GM18873 (cell line): ENCODE results near the gene MINK1.
"Not testable (repeated sequence)": the region's sequence is repeated elsewhere in the genome, so short reads cannot be mapped to it uniquely, and the experiment has no call there.

ENCODE experiments used
- ATAC-seq: cut with Tn5 transposase; IDR thresholded peaks from one replicate; pipeline ENCODE4 v1.9.1; 2021; ENCODE audit warnings: mild to moderate bottlenecking, moderate library complexity, moderate number of reproducible peaks; ENCODE audit not compliant: unreplicated experiment, low FRiP score

Gene MINK1

DNA sequence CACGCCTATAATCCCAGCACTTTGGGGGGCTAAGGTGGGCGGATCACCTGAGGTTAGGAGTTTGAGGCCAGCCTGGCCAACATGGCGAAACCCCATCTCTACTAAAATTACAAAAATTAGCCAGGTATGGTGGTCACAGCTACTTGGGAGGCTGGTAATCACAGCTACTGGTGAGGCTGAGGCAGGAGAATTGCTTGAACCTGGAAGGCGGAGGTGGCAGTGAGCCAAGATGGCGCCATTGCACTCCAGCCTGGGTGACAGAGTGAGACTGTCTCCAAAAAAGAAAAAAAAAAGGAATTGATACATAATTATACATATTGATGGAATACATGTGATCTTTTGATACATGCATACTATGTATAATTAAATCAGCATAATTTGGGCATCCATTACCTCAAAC, 34.4 kb downstream of the MINK1 start:
- ATAC-seq: not testable (repeated sequence)

DNA sequence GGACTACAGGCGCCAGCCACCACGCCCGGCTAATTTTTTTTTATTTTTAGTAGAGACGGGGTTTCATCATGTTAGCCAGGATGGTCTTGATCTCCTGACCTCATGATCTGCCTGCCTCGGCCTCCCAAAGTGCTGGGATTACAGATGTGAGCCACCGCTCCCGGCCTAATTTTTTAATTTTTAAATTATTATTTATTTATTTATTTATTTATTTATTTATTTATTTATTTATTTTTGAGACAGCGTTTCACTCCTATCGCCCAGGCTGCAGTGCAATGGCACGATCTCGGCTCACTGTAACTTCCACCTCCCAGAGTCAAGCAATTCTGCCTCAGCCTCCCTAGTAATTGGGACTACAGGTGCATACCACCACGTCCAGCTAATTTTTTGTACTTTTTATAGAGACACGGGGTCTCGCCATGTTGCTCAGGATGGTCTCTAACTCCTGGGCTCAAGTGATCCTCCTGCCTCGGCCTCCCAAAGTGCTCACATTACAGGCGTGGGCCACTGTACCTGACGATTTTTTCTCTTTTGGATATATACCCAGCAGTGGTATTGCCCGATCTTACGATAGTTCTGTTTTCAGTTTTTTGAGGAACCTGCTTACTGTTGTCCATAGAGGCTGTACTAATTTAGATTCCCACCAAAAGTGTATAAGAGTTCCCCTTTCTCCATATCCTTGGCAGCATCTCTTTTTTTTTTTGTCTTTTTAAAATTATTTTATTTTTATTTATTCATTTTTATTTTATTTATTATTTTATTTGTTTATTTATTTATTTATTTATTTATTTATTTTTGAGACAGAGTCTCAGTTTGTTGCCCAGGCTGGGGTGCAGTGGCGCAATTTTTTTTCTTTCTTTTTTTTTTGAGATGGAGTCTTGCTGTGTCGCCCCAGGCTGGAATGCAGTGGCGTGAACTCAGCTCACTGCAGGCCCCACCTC, 36.2 kb downstream of the MINK1 start:
- not testable (repeated sequence) for ATAC-seq

DNA sequence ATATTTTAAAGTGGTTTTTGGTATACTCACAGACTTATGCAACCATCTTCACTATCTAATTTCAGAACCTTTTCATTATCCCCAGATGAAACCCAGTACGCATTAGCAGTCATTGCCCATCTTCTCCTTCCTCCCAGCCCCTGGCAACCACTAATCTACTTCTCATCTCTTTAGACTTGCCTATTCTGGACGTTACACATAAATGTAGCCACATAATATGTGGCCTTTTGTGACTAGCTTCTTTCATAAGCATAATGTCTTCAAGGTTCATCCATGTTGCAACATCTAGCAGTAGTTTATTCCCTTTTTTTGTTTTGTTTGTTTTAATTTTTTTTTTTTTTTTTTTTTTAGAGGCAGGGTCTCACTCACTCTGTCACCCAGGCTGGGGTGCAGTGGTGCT, 37.7 kb downstream of the MINK1 start:
- no peak for ATAC-seq

DNA sequence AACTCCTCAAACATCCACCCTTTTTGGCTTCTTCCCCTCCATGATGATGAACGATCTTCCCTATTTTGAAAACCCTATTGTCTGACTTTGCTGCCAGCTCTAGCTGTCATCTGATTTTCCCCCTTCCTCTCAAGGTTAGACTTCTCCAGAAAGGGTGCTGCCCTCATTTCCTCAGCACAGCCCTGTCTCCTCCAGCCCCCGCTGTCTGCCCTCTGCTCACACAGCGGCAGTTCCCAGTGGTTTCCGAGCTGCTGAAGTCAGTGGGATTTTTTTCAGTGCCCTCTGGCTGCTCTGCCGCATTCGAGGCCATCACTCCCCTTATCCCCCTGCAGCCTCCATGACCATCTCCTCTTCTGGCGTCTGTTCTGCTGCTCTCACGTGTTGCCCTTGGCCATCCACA, 39.6 kb downstream of the MINK1 start:
- no peak for ATAC-seq

DNA sequence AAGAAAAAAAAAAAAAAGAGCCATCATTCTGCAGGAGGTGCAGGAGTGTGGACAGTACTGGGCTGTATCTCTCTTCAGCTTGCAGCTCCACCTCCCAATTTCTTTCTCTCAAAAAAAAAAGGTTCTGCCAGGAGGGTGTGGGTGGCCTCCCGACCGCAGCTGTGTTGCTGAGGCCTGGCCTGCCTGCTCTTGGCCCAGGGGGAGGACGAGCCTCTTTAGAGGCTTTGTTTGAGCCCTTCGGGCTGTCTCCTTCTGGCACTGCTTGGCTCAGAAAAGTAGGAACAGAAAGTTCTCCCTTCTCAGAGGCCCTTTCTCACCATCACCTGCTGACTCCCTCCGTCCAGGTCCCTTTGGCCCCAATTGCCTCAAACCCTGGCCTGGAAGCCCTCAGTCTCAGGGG, 43.9 kb downstream of the MINK1 start:
- ATAC-seq: no peak

DNA sequence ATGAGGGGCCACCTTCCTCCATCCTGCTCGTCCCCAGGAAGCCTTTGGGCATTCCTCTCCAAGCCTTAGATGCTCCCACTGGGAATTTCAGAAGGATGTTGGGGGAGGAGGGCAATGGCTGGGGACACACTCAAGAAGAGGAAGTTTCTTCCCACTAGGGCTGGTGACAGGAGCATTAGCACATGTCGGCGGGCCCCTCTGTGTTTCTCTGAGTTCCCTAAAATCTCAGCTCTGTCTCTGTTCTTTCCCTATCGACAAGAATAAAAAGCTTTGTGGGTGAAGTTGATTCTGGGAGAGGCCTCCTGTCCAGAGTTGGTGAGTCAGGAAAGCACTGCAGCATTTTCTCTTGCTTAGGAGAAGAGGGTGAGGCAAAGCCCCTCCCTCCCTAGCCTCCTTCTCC, 46.5 kb downstream of the MINK1 start:
- no peak for ATAC-seq

DNA sequence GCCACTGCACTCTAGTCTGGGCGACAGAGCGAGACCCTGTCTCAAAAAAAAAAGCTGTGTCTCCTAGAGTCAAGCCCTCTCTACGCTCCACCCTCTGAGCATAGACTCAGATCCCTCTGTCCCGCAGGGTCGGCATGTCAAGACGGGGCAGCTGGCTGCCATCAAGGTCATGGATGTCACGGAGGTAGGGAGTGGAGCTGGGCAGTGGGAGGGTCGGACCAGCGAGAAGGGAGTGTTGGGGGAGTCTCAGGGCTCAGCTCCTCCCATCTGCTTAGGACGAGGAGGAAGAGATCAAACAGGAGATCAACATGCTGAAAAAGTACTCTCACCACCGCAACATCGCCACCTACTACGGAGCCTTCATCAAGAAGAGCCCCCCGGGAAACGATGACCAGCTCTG, 47.7 kb downstream of the MINK1 start:
- ATAC-seq: no peak

DNA sequence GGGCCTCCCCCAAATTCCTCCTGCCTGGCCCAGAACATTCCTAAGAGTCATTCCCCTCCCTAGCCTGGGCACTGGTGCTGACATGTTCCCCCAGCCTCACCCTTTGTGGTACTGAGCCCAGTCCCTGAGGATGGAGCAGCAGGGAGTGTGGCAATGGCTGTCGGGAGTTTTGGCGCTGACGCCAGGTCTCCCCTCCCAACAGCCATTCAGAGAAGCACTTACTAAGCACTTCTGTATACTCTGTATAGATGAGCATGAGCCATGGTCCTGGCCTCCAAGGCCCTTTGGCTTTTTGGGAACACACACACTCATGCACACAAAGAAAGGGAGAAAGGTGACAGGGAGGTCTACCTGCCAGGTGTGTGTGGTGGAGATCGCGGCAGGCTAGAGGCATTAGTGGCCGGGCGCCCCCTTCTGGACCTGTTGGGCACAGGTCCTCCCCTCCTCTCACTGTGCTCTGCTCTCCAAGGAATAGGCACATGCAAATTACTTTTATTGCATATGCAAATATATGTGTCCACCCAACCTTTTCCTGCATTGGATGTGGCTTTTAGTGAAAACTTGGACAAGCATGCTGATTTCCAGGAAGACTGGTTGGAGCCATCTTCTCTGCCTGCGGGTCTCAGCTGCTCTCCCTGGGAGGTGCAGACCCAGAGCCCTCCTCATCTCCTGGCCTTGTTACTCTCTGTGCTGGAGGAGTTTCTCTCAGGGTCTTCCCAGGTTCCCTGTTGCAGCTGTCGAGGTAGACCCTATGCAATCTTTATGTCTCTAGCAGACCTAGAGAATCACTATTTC, 48.8 kb downstream of the MINK1 start:
- ATAC-seq: no peak

DNA sequence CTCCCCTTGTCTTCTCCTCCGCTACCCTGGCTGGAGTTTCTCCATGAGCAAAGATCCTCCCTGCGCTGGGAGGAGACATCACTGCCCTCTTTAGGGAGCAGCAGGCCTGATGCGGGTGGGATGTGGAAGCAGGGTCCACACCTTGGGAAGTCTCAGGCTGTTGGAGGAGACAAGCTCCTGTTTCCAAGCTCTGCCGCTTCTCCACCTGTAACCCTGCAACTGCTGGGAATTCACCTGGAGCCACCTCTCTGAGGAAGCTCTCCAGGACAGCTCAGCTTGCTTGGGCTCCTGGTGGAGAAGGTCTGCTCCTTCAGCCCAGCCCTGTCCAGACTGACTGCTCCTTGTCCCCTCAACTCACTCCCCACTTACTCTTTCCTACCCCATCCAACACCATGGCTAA, 51.3 kb downstream of the MINK1 start:
- ATAC-seq: no peak

DNA sequence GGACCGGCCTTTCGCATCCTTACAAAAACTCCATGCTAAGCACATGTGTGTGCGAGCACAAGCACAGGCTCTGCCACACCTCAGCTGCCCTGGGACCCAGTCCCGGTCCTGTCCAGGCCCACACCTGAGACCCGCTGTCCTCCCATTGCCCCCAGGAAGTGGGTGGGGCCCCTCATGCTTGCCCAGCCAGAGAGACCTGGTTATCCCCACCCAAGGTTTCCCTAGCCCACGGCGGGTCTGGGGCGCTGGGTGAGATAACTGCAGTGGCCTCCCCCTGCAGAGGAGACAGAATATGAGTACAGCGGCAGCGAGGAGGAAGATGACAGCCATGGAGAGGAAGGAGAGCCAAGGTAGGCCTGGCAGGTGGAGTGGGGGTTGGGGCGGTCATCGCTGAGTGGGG, 53.7 kb downstream of the MINK1 start:
- no peak for ATAC-seq

DNA sequence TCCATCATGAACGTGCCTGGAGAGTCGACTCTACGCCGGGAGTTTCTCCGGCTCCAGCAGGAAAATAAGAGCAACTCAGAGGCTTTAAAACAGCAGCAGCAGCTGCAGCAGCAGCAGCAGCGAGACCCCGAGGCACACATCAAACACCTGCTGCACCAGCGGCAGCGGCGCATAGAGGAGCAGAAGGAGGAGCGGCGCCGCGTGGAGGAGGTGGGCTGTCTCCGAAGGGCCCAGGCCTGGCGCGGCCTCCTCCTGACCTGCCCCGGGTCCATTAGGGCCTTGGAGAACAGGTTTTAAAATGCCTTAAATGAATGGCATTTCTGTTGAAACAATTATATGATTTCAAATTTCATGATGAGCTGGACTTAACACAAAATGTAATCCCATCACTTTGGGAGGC, 54.4 kb downstream of the MINK1 start:
- ATAC-seq: no peak

DNA sequence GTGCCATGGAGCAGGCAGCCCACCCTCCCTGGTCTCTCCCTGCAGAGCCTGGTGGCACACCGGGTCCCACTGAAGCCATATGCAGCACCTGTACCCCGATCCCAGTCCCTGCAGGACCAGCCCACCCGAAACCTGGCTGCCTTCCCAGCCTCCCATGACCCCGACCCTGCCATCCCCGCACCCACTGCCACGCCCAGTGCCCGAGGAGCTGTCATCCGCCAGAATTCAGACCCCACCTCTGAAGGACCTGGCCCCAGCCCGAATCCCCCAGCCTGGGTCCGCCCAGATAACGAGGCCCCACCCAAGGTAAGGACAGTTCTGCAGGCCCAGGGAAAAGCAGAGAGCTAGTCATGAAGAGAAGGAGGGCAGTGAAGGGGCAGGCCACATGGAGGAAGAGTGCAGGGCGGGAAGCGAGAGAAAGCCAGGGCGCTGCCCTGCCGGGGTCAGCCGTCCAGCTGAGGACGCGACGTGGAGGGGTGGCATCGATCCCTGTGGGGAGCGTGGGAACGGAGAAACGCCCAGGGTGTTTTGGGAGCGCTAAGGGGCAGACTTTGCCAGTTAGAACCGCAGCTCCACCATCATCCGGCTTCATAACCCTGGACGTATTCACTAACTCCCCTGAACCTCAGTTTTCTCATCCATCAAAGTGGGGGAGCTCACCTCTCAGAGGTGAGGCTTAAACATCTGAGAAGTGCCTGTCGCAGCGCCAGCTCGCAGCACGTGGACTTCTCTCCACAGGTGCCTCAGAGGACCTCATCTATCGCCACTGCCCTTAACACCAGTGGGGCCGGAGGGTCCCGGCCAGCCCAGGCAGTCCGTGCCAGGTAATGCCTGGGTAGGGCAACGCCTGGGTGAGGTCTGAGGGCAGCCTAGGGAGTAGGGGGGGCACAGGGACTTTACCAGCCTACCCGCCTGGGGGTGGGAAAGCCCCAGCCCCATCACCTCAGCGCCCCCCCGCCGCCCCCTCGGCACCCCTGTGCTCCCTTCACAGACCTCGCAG, 58.6 kb downstream of the MINK1 start:
- ATAC-seq: no peak

DNA sequence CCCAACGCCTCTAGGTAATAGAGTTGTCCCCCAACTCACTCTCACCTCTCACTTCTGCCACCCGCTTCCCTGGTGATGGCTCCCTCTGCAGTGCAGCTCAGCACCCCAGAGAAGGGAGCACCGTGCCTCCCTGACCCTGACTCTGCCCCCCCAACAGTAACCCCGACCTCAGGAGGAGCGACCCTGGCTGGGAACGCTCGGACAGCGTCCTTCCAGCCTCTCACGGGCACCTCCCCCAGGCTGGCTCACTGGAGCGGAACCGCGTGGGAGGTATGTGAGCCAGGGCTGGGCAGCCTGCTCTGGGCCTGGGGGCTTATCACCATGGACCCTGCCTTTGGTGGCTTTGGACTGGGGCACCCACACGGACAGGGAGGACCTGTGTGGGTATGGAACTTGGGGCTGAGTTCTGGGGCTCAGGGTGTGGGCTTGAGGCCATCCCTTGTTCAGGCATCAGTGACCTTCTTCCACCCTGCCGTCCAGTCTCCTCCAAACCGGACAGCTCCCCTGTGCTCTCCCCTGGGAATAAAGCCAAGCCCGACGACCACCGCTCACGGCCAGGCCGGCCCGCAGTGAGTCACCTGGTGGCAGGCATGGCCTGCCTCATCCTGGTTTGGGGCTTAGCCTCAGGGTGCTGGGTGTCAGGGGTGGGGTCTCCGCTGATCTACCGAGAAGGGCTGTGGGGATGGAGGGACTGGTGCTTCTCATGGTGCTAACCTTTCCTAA, 59.5 kb downstream of the MINK1 start:
- ATAC-seq: no peak

DNA sequence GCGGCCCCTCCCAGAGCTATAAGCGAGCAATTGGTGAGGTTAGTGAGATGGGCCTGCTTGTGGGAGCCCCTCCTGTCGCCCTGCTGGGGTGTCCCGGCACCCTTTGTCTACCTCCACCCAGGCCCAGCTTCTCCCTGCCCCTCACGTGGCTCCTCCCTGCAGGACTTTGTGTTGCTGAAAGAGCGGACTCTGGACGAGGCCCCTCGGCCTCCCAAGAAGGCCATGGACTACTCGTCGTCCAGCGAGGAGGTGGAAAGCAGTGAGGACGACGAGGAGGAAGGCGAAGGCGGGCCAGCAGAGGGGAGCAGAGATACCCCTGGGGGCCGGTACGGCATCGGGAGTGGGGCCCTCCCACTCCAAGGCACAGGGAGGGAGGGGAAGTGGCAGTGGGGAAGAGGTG, 60.1 kb downstream of the MINK1 start:
- ATAC-seq: no peak

DNA sequence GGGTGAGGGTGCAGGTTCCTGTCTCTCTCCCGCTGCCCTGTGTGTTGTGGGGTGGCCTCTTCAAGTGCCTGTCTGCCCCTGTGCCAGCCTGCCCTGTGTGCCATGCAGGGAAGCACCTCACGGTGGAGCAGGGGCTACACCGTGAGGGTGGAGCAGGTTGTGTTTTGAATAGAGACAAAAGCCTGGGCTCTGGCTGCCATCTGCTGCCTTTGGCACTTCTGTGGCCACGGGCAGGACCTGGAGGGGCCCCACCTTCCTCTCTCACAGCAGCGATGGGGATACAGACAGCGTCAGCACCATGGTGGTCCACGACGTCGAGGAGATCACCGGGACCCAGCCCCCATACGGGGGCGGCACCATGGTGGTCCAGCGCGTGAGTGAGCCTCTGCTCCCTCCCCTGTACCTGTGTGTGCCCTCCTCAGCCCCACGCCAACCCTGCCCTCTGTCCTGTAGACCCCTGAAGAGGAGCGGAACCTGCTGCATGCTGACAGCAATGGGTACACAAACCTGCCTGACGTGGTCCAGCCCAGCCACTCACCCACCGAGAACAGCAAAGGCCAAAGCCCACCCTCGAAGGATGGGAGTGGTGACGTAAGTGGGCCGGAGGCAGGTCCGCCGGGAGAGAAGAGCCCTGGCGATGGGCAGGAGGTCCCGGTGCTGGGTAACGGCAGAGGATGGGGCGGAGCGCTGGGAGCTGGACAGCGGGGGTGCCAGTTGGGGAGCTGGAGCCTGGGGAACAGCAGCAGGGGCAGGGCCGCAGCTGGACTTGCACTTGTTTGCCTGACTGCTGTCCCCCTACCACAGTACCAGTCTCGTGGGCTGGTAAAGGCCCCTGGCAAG, 60.8 kb downstream of the MINK1 start:
- no peak for ATAC-seq

DNA sequence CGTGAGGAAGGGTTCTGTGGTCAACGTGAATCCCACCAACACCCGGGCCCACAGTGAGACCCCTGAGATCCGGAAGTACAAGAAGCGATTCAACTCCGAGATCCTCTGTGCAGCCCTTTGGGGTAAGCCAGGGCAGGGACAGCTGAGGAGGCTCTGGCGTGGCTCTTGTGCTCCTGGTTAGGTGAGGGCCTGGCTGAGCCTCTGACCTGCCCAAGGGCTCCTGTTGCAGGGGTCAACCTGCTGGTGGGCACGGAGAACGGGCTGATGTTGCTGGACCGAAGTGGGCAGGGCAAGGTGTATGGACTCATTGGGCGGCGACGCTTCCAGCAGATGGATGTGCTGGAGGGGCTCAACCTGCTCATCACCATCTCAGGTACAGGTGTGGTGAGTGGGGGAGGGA, 62.0 kb downstream of the MINK1 start:
- no peak for ATAC-seq

DNA sequence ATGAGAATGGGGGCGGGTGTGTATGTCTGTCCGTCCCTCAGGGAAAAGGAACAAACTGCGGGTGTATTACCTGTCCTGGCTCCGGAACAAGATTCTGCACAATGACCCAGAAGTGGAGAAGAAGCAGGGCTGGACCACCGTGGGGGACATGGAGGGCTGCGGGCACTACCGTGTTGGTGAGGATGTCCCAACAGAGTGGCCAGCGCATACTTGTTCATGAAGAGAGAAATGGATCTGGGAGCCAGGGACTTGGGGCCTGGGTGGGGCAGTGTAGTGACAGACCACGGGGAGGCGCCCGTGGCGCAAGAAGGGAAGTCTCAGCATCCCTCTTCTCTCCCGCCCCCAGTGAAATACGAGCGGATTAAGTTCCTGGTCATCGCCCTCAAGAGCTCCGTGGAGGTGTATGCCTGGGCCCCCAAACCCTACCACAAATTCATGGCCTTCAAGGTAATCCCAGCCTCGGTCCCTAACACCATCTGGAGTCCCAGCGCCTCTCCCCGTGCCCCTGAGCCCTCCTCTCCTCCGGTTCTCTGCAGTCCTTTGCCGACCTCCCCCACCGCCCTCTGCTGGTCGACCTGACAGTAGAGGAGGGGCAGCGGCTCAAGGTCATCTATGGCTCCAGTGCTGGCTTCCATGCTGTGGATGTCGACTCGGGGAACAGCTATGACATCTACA, 62.7 kb downstream of the MINK1 start:
- ATAC-seq: no peak
